AG04450 (cell line): ENCODE measurements around the gene CPNE8. TPM values are rescaled to one million over a fixed set of nuclear protein-coding genes. Genes with fewer than 3 reads are reported as not detected.

Source experiments
- CTCF ChIA-PET: fragments of 300-600, 350-600 bp; formaldehyde crosslinking; extraction: SDS; loops from one replicate; lab custom pipeline; 2022; ENCODE audit warnings: antibody characterized with exemption, inconsistent platforms; lab: Charles Lee
- POLR2A ChIA-PET: fragments of 350-600 bp; formaldehyde crosslinking; extraction: SDS; loops from one replicate; lab custom pipeline; 2021; ENCODE audit warnings: antibody characterized with exemption, inconsistent platforms; lab: Yijun Ruan, JAX
- DNase-seq: peaks from one replicate; pipeline ENCODE4 v3.0.0-alpha.2; 2011; ENCODE audit warnings: low read depth, low spot score
- H3K27ac ChIP-seq: one replicate; pipeline ENCODE4 v1.5.1; 2012; ENCODE audit warnings: low read depth, low read length, control low read depth
- H3K27me3 ChIP-seq: one replicate; pipeline ENCODE4 v1.6.0; 2012; ENCODE audit warnings: low read length; ENCODE audit not compliant: control insufficient read depth, insufficient read depth
- H3K4me3 ChIP-seq: 2 replicates; pipeline ENCODE4 v1.5.1; 2011; ENCODE audit warnings: mild to moderate bottlenecking, low read depth, low read length, control low read depth
- H3K9me3 ChIP-seq: 2 replicates; pipeline ENCODE4 v1.5.1; 2012; ENCODE audit warnings: low read length; ENCODE audit not compliant: control insufficient read depth, insufficient read depth
- CTCF ChIP-seq: IDR thresholded peaks from 2 replicates; pipeline ENCODE4 v1.5.1; 2011; ENCODE audit warnings: low read depth, low read length, control low read depth, inconsistent platforms
- polyA plus RNA-seq: library from polyadenylated mRNA; depleted of rRNA; stranded (reverse); fragments of >200 nt; gene quantifications from 2 replicates; pipeline ENCODE4 v1.2.3, GENCODE V29; 2011

CPNE8 gene
- polyA plus RNA-seq, 1 experiment = 0.02 TPM

- no peak overlapping the region for H3K27ac ChIP-seq
- TF ChIP-seq CTCF = no peak
- POLR2A ChIA-PET = no interaction called here
These were observed 17.6 kb downstream of the CPNE8 start for GRCh38 chr12:38887770-38888169.

GRCh38 chr12:38886931-38887330 lies 18.5 kb downstream of the CPNE8 start:
- TF ChIP-seq CTCF = no peak
- Histone ChIP-seq H3K27ac (no peak overlapping the region), H3K27me3 (no peaks in the 10 kb centered on the region), H3K9me3 (peaks cover 10% of the 10 kb centered on the region), H3K4me3 (no peak overlapping the region)
- DNase-seq = no peak
- CTCF ChIA-PET = no interaction called here
- POLR2A ChIA-PET = no interaction called here

More at GRCh38 chr12:38887770-38888169, 17.6 kb downstream of the CPNE8 start:
- DNase-seq = no peak
- Histone ChIP-seq H3K27me3 (no peaks in the 10 kb centered on the region), H3K4me3 (no peak overlapping the region), H3K9me3 (peaks cover 10% of the 10 kb centered on the region)
- CTCF ChIA-PET = no interaction called here

DNA sequence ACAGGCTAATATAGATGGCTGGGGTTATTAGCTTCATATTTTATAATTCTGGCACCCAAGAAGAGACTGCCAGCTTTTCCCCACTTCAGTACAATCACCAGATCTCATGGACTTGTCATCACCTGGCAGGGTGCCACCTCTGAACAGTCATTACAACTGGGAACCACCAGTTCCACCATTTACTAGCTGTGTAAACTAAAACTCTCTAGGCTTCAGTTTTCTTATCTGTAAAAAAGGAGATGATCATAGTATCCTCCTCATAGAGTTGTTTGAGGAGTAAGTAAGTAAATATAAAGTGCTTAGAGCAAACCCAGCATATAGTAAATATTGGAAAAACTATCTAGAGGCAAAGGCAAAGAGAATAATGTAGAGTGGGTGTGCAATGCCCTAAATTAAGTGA lies 19.3 kb downstream of the CPNE8 start:
- TF ChIP-seq CTCF = no peak
- no peak for DNase-seq
- H3K27me3 ChIP-seq = no peaks in the 10 kb centered on the region
- peaks cover 6% of the 10 kb centered on the region for H3K9me3 ChIP-seq
- CTCF ChIA-PET = no interaction called here
- no peak overlapping the region for H3K27ac ChIP-seq
- no peak overlapping the region for H3K4me3 ChIP-seq
- POLR2A ChIA-PET = no interaction called here

- Histone ChIP-seq H3K27ac (no peak overlapping the region), H3K4me3 (no peak overlapping the region), H3K27me3 (no peaks in the 10 kb centered on the region), H3K9me3 (peaks cover 6% of the 10 kb centered on the region)
- no peak for TF ChIP-seq CTCF
- ChIA-PET CTCF (no interaction called here), POLR2A (no interaction called here)
- DNase-seq = no peak
These were observed 20.7 kb downstream of the CPNE8 start for GRCh38 chr12:38884666-38885065.

GRCh38 chr12:38883629-38884134 lies 21.7 kb downstream of the CPNE8 start:
- Histone ChIP-seq H3K27ac (no peak overlapping the region), H3K9me3 (peaks cover 9% of the 10 kb centered on the region), H3K4me3 (no peak overlapping the region), H3K27me3 (no peaks in the 10 kb centered on the region)
- DNase-seq = no peak
- no peak for TF ChIP-seq CTCF
- CTCF ChIA-PET = no interaction called here
- POLR2A ChIA-PET = no interaction called here
